ENCODE results near the gene SMAD3. TPM values are rescaled to one million over a fixed set of nuclear protein-coding genes. Genes with fewer than 3 reads are reported as not detected.

SMAD3 gene
- polyA plus RNA-seq, 1 donor from 2014 or later, result 1.0 TPM

DNA sequence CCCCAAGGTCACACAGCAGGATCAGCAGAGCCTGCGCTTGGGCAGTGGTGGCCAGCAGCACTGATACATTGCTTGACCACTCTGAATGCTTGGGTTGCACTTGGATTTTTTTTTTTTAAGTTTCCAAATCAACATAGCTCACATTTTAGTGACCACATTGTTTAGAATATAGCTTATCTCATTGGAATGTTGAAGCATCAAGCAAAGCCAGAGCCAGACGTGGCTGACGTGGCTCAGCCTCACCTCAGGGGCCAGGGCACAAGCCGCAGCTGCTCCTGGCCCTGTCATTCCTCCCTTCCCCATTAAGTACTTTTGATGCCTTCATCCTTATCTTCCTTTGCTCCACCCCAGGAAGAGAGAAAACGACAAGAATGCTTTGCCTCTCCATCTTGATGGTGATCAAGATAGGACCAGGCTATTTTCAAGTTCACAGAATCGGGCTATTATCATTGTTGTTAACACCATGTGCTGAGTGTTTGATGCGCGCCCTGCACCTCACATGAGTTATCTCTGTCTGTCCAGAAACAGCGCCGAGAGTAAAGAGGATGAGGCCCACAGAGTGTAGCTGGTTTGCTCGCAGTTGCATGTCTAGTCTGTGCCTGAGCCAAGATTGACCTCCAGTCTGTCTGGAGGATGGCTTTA is 113.3 kb downstream of the SMAD3 start:
- Histone ChIP-seq H3K4me3 (ENCODE audit: low read length) (no peak overlapping the region), H3K79me2 (replicated peaks; ENCODE audit: insufficient read depth, low read length) (no peaks in the 10 kb centered on the region), H3F3A (ENCODE audit: insufficient read depth, low read length, poor library complexity, severe bottlenecking) (no peaks in the 10 kb centered on the region), H3K9me2 (ENCODE audit: insufficient read depth, low read length) (no peaks in the 10 kb centered on the region), H3K4me2 (ENCODE audit: low read length) (no peak overlapping the region), H3K9me3 (ENCODE audit: low read length) (no peaks in the 10 kb centered on the region), H4K20me1 (ENCODE audit: insufficient read depth) (no peaks in the 10 kb centered on the region), H3K27ac (ENCODE audit: low read length) (no peak overlapping the region), H3K36me3 (ENCODE audit: insufficient read depth, low read length) (no peaks in the 10 kb centered on the region), H3K9ac (ENCODE audit: low read length) (no peak overlapping the region), H3K27me3 (ENCODE audit: insufficient read depth, low read depth, low read length) (no peaks in the 10 kb centered on the region), H2AFZ (ENCODE audit: low read depth, low read length) (no peak overlapping the region)
- TF ChIP-seq, protein P1, sequence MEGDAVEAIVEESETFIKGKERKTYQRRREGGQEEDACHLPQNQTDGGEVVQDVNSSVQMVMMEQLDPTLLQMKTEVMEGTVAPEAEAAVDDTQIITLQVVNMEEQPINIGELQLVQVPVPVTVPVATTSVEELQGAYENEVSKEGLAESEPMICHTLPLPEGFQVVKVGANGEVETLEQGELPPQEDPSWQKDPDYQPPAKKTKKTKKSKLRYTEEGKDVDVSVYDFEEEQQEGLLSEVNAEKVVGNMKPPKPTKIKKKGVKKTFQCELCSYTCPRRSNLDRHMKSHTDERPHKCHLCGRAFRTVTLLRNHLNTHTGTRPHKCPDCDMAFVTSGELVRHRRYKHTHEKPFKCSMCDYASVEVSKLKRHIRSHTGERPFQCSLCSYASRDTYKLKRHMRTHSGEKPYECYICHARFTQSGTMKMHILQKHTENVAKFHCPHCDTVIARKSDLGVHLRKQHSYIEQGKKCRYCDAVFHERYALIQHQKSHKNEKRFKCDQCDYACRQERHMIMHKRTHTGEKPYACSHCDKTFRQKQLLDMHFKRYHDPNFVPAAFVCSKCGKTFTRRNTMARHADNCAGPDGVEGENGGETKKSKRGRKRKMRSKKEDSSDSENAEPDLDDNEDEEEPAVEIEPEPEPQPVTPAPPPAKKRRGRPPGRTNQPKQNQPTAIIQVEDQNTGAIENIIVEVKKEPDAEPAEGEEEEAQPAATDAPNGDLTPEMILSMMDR (IDR thresholded peaks at IDR 0.05; ENCODE audit: poor library complexity, severe bottlenecking), result no peak
- TF ChIP-seq POLR2AphosphoS5 (IDR thresholded peaks at IDR 0.05) (no peak), EZH2 (IDR thresholded peaks at IDR 0.05; ENCODE audit: borderline replicate concordance, insufficient read depth, low read length, poor library complexity, severe bottlenecking) (no peak), RAD21 (conservative IDR thresholded peaks at IDR 0.05) (no peak), REST (IDR thresholded peaks at IDR 0.05; ENCODE audit: borderline replicate concordance) (no peak), TAF1 (IDR thresholded peaks at IDR 0.05; ENCODE audit: low read depth) (no peak), SMC3 (conservative IDR thresholded peaks at IDR 0.05; ENCODE audit: poor library complexity) (no peak), MXI1 (conservative IDR thresholded peaks at IDR 0.05; ENCODE audit: poor library complexity, severe bottlenecking) (no peak), EP300 (conservative IDR thresholded peaks at IDR 0.05; ENCODE audit: poor library complexity, severe bottlenecking) (no peak)

GRCh38 chr15:67179411-67179995 is 114.1 kb downstream of the SMAD3 start:
- Histone ChIP-seq H3K27ac (ENCODE audit: low read length) (no peak overlapping the region), H4K20me1 (ENCODE audit: insufficient read depth) (no peaks in the 10 kb centered on the region), H3K79me2 (replicated peaks; ENCODE audit: insufficient read depth, low read length) (no peaks in the 10 kb centered on the region), H3K9ac (ENCODE audit: low read length) (no peak overlapping the region), H3K9me2 (ENCODE audit: insufficient read depth, low read length) (no peaks in the 10 kb centered on the region), H3K36me3 (ENCODE audit: insufficient read depth, low read length) (no peaks in the 10 kb centered on the region), H3K4me2 (ENCODE audit: low read length) (no peak overlapping the region), H3K4me3 (ENCODE audit: low read length) (no peak overlapping the region), H2AFZ (ENCODE audit: low read depth, low read length) (no peak overlapping the region), H3K9me3 (ENCODE audit: low read length) (no peaks in the 10 kb centered on the region), H3F3A (ENCODE audit: insufficient read depth, low read length, poor library complexity, severe bottlenecking) (no peaks in the 10 kb centered on the region), H3K27me3 (ENCODE audit: insufficient read depth, low read depth, low read length) (no peaks in the 10 kb centered on the region)
- TF ChIP-seq EZH2 (IDR thresholded peaks at IDR 0.05; ENCODE audit: borderline replicate concordance, insufficient read depth, low read length, poor library complexity, severe bottlenecking) (no peak), MXI1 (conservative IDR thresholded peaks at IDR 0.05; ENCODE audit: poor library complexity, severe bottlenecking) (no peak), EP300 (conservative IDR thresholded peaks at IDR 0.05; ENCODE audit: poor library complexity, severe bottlenecking) (no peak)

Data from neural cell (in vitro differentiated cells).